Gastroesophageal sphincter (tissue), 4 donors: ENCODE results near the gene GABARAP. TPM values are rescaled to one million over a fixed set of nuclear protein-coding genes. Genes with fewer than 3 reads are reported as not detected.
A peak's percentile ranks its signal among the peaks of the same experiment; 100 is the strongest.
"Not testable (repeated sequence)": the region's sequence is repeated elsewhere in the genome, so short reads cannot be mapped to it uniquely, and the experiment has no call there.

Experiments
- ATAC-seq: fragments of 150-250 bp; one replicate; pipeline ENCODE4 v1.9.1; 2016; ENCODE audit warnings: mild to moderate bottlenecking, moderate library complexity
- H3K27ac ChIP-seq, 4 donors: fragments of 200-600 bp; sonication (generic) in 3 of 4; 1 replicate in 3 of 4; 2 replicates in 1 of 4; pipeline ENCODE4 v1.5.1; 2016 to 2019
- H3K27me3 ChIP-seq: fragments of 200-600 bp; sonication (generic); one replicate; pipeline ENCODE4 v1.5.1; 2019
- H3K36me3 ChIP-seq, 2 donors: fragments of 200-600 bp; sonication (generic); one replicate each; pipeline ENCODE4 v1.5.1; 2019; ENCODE audit warnings: control low read depth in 1 of 2
- H3K4me1 ChIP-seq, 3 donors: fragments of 200-600 bp; sonication (generic); 1 replicate in 2 of 3; 2 replicates in 1 of 3; pipeline ENCODE4 v1.5.1; 2016 to 2019; ENCODE audit warnings: control low read depth in 2 of 3
- H3K4me3 ChIP-seq, 2 donors: fragments of 200-600 bp; sonication (generic); one replicate each; pipeline ENCODE4 v1.5.1; 2019; ENCODE audit warnings: mild to moderate bottlenecking in 1 of 2, moderate library complexity in 1 of 2
- H3K9me3 ChIP-seq, 3 donors: fragments of 200-600 bp; sonication (generic); one replicate each; pipeline ENCODE4 v1.5.1; 2017 to 2019; ENCODE audit warnings: control low read depth in 2 of 3
- EP300 ChIP-seq: sonication (generic); formaldehyde crosslinking; IDR thresholded peaks from one replicate; pipeline ENCODE4 v1.6.1; 2017; ENCODE audit warnings: antibody characterized with exemption, mild to moderate bottlenecking
- POLR2A ChIP-seq, 2 donors: fragments of 450-650 bp; IDR thresholded peaks; one replicate each; pipeline ENCODE4 v1.6.1; 2017; ENCODE audit warnings: antibody characterized with exemption in 2 of 2, mild to moderate bottlenecking in 2 of 2, moderate library complexity in 1 of 2
- POLR2AphosphoS5 ChIP-seq: sonication (generic); formaldehyde crosslinking; IDR thresholded peaks from one replicate; pipeline ENCODE4 v1.6.1; 2017; ENCODE audit warnings: antibody characterized with exemption
- WGBS, 2 donors: methylation state at CpG; one replicate each; pipeline ENCODE4 v1.1.5; 2018; ENCODE audit warnings: low coverage in 1 of 2; 5-methylcytosine and 5-hydroxymethylcytosine counted together
- total RNA-seq, 4 donors: library from RNA; depleted of rRNA; stranded (reverse); fragments of >200 nt; gene quantifications; one replicate each; pipeline ENCODE4 v1.1.0, GENCODE V29; 2016
- TF ChIP-seq, protein P1 (sequence below), 4 experiments: fragments of 200-600 bp in 2 of 4; fragments of 450-650 bp in 2 of 4; sonication (generic) in 1 of 4; IDR thresholded peaks; one replicate each; pipeline ENCODE4 v1.5.1; 2017 to 2019; ENCODE audit warnings: antibody characterized with exemption in 4 of 4, mild to moderate bottlenecking in 2 of 4, moderate library complexity in 2 of 4

GABARAP gene
- total RNA-seq, 4 donors from 2014 or later = 289 to 437 (median 386) TPM

DNA sequence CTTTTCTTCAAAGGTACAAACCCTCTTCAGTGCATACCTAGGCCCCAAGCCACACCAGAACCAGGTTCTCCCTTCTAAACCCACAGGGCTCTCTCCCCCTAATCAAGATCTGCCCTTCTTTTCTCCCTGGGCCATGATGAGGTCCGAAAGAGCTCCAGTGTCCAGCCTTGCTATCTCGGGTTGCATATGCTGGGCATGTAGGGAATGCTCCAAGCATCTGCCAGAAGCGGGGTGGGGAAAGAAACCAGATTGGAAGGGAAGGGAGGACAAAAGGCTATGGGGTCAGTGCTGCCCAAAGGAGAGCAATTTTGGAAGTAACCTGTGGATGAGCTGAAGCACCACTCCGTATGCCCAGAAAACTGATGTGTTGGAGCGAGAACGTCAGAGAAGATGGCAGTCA, 7.0 kb upstream of the GABARAP start:
- H3K27me3 ChIP-seq = no peaks in the 10 kb centered on the region
- 85 to 93% methylated on average over 5 of the region's 6 CpGs for WGBS, 2 donors
- peak overlapping the region in 1 of 2 donors; percentile 94 for H3K4me3 ChIP-seq
- H3K36me3 ChIP-seq = peaks cover 0 to 31% of the 10 kb centered on the region in 2 donors
- H3K9me3 ChIP-seq = no peaks in the 10 kb centered on the region
- ATAC-seq = no peak
- no peak for TF ChIP-seq POLR2AphosphoS5
- TF ChIP-seq, protein P1, sequence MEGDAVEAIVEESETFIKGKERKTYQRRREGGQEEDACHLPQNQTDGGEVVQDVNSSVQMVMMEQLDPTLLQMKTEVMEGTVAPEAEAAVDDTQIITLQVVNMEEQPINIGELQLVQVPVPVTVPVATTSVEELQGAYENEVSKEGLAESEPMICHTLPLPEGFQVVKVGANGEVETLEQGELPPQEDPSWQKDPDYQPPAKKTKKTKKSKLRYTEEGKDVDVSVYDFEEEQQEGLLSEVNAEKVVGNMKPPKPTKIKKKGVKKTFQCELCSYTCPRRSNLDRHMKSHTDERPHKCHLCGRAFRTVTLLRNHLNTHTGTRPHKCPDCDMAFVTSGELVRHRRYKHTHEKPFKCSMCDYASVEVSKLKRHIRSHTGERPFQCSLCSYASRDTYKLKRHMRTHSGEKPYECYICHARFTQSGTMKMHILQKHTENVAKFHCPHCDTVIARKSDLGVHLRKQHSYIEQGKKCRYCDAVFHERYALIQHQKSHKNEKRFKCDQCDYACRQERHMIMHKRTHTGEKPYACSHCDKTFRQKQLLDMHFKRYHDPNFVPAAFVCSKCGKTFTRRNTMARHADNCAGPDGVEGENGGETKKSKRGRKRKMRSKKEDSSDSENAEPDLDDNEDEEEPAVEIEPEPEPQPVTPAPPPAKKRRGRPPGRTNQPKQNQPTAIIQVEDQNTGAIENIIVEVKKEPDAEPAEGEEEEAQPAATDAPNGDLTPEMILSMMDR (IDR thresholded peaks at IDR 0.05) = no peak
- TF ChIP-seq EP300 = no peak
- no peak for TF ChIP-seq POLR2A (IDR thresholded peaks at IDR 0.05)
- peaks cover 5 to 63% (median 27%) of the 10 kb centered on the region in 3 donors for H3K4me1 ChIP-seq
- no peak overlapping the region for H3K27ac ChIP-seq

DNA sequence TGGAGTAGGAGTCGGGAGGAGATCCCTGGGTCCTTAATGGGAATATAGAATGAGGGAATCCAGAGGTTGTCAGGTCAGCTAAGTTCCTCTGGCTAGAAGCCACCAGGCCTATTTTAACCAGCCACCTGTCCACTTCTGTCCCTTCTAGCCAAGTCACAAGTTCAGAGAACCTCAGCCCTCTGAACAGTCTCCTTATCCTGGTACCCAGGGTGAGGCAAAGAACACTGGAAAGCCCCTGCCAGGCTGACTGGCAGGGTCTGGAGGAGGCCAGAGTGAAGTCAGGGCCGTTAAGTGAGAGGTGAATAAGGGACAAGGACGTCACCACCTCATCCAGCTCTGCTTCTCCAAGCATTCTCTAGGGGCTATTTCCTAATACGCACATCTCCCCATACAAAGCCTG, 6.5 kb upstream of the GABARAP start:
- Histone ChIP-seq H3K36me3 (peaks cover 0 to 34% of the 10 kb centered on the region in 2 donors), H3K4me3 (no peak overlapping the region), H3K9me3 (no peaks in the 10 kb centered on the region), H3K27ac (no peak overlapping the region), H3K4me1 (peaks cover 5 to 66% (median 28%) of the 10 kb centered on the region in 3 donors), H3K27me3 (no peaks in the 10 kb centered on the region)
- 60% methylated on average over 1 of the region's 4 CpGs; no CpG with 5 or more reads in 1 of the 2 donors for WGBS, 2 donors
- TF ChIP-seq POLR2AphosphoS5 = no peak
- TF ChIP-seq POLR2A (IDR thresholded peaks at IDR 0.05) = no peak
- TF ChIP-seq, protein P1 (IDR thresholded peaks at IDR 0.05) = no peak
- no peak for ATAC-seq

DNA sequence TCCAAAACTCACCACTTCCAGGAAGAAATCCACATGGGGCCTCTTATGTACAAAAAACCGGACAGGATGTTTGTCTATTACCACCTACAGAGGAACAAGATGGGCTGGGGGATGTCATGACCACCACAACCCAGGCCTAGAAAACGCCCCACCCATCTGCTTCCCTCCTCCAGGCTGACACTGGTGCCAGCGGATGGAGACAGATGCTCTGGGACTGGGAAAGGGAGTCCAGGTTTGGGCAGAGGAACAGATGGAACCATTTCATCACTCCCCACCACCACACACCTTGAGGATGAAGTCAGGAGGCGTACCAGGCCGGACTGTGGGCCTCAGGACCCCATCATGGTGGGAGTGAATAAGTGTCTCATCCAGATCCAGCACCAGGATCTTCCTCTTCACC, 4.5 kb upstream of the GABARAP start:
- Histone ChIP-seq H3K36me3 (peaks cover 0 to 37% of the 10 kb centered on the region in 2 donors), H3K4me1 (peaks cover 5 to 60% (median 25%) of the 10 kb centered on the region in 3 donors), H3K4me3 (no peak overlapping the region), H3K27ac (no peak overlapping the region), H3K27me3 (no peaks in the 10 kb centered on the region), H3K9me3 (no peaks in the 10 kb centered on the region)
- ATAC-seq = no peak
- TF ChIP-seq, protein P1 (IDR thresholded peaks at IDR 0.05) = no peak
- no peak for TF ChIP-seq POLR2A (IDR thresholded peaks at IDR 0.05)
- TF ChIP-seq POLR2AphosphoS5 = no peak
- TF ChIP-seq EP300 = no peak
- WGBS, 2 donors = 93 to 100% methylated on average over 1 to 2 of the region's 5 CpGs

DNA sequence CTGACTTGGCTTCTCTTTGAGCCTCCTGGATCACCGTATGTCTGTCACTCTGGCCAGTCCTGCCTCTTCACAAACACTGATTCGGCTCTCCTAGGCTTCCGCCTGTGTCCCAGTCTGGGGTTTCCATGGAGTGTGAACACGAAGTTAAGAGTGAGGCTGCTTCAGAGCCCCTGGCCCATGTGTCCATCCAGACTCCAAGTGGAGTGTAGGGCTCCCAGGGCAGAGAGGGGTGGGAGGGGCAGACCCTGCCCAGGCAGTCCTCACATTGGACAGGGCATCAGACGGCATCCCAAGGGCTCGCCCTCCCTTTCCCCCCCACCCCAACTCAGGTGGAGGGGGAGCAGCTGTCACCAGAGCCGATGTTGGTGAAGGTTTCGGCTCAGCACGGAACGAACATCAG, 1.6 kb upstream of the GABARAP start:
- peaks cover 0 to 51% of the 10 kb centered on the region in 2 donors for H3K36me3 ChIP-seq
- WGBS, 2 donors = 58 to 65% methylated on average over 2 to 3 of the region's 10 CpGs
- peak overlapping the region in 3 of 4 donors; percentile 94 to 98 (median 98) for H3K27ac ChIP-seq
- peaks cover 8 to 60% (median 27%) of the 10 kb centered on the region in 3 donors for H3K4me1 ChIP-seq
- not testable (repeated sequence) for H3K9me3 ChIP-seq, H3K27me3 ChIP-seq, ATAC-seq
- peak overlapping the region in 1 of 2 donors; percentile 87 for H3K4me3 ChIP-seq

DNA sequence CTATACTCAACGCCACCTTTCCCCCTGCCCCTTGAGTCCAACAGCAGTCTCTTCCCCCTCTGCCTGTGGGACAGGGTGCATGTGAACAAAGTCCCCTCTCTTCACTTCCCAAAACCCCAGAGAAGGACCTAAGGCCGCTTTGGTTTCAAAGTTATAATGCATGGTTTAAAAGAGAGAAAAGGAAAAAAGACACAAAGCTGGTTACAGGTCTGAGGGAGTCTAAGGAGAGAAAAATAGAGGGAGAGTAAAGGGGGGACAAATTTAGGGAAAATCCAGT, 1.1 kb upstream of the GABARAP start:
- Histone ChIP-seq H3K27ac (peak overlapping the region; percentile 80 to 98 (median 96)), H3K27me3 (no peaks in the 10 kb centered on the region), H3K36me3 (peaks cover 0 to 51% of the 10 kb centered on the region in 2 donors), H3K9me3 (no peaks in the 10 kb centered on the region), H3K4me1 (peaks cover 8 to 55% (median 25%) of the 10 kb centered on the region in 3 donors), H3K4me3 (peak overlapping the region; percentile 78 to 87)
- 38% methylated on average over 1 of the region's 2 CpGs; no CpG with 5 or more reads in 1 of the 2 donors for WGBS, 2 donors
- TF ChIP-seq, protein P1 (IDR thresholded peaks at IDR 0.05) = no peak
- TF ChIP-seq EP300 = no peak
- TF ChIP-seq POLR2AphosphoS5 = no peak
- no peak for TF ChIP-seq POLR2A (IDR thresholded peaks at IDR 0.05)
- no peak for ATAC-seq
